ENCODE data around the gene ZNF333. TPM values are rescaled to one million over a fixed set of nuclear protein-coding genes. Genes with fewer than 3 reads are reported as not detected.

ZNF333 gene
- total RNA-seq, 2 experiments from 2014 or later, result 15.5 to 17.6 TPM

DNA sequence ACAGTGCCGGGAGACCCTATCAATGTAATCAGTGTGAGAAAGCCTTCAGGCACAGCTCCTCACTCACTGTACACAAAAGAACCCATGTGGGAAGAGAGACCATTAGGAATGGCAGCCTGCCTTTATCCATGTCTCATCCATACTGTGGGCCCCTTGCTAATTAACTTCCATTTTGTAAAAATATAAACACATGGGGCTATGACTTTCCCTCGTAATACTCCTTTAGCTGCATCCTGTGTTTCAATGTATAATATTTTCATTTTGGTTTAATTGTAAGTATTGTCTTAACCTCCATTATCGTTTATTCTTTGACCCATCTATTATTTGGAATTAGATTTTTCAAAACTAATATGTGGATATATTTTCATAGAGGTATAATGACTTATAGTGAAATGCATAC, 29.3 kb downstream of the ZNF333 start:
- CTCF ChIA-PET, result no interaction called here
- no peaks in the 10 kb centered on the region for H3K4me1 ChIP-seq (ENCODE audit: insufficient read depth, low read length)
- H3K27me3 ChIP-seq (ENCODE audit: control insufficient read depth in 1 of 2, insufficient read depth in 2 of 2, low read length in 2 of 2), result no peaks in the 10 kb centered on the region
- Mint-ChIP-seq H3K27ac (no peak overlapping the region), H3K36me3 (ENCODE audit: low read depth) (peaks cover 99% of the 10 kb centered on the region), H3K4me3 (no peak overlapping the region), H3K27me3 (no peaks in the 10 kb centered on the region), H3K4me1 (ENCODE audit: low read depth) (no peaks in the 10 kb centered on the region), H3K9me3 (peaks cover 31% of the 10 kb centered on the region)
- no peak overlapping the region for H3K4me3 ChIP-seq (ENCODE audit: low read length)
- TF ChIP-seq, protein P1, sequence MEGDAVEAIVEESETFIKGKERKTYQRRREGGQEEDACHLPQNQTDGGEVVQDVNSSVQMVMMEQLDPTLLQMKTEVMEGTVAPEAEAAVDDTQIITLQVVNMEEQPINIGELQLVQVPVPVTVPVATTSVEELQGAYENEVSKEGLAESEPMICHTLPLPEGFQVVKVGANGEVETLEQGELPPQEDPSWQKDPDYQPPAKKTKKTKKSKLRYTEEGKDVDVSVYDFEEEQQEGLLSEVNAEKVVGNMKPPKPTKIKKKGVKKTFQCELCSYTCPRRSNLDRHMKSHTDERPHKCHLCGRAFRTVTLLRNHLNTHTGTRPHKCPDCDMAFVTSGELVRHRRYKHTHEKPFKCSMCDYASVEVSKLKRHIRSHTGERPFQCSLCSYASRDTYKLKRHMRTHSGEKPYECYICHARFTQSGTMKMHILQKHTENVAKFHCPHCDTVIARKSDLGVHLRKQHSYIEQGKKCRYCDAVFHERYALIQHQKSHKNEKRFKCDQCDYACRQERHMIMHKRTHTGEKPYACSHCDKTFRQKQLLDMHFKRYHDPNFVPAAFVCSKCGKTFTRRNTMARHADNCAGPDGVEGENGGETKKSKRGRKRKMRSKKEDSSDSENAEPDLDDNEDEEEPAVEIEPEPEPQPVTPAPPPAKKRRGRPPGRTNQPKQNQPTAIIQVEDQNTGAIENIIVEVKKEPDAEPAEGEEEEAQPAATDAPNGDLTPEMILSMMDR (IDR thresholded peaks at IDR 0.05), result no peak
- peaks cover 50 to 90% of the 10 kb centered on the region in 2 experiments for H3K9me3 ChIP-seq (ENCODE audit: control insufficient read depth in 1 of 2, insufficient read depth in 1 of 2, low read length in 2 of 2)
- no peak overlapping the region for H3K27ac ChIP-seq (ENCODE audit: low read depth in 1 of 2, low read length in 2 of 2)
- POLR2A ChIA-PET, result no interaction called here
- no peak for DNase-seq
- ATAC-seq (ENCODE audit: poor library complexity), result no peak
- H3K36me3 ChIP-seq (ENCODE audit: insufficient read depth, low read length), result peaks cover 43% of the 10 kb centered on the region
- intact Hi-C loops (cut with DNase I, micrococcal nuclease), result no loop called here

DNA sequence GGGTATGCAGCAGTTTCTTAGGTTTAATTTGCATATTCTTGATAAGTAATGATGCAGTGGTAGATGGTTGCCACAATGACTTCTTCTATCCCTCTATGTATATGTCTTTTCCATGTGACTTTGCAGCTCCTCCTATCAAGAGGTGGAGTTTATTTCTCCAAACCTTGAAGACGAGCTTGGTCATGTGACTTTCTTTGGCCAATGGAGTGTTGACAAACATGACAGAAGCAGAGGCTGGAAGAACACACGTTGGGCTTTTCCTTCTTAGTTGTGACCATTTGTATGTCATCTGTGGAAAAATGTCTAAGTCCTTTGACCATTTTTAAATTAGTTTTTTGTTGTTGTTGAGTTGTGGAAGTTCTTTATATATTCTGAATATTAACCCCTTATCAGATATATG, 32.3 kb downstream of the ZNF333 start:
- H3K9me3 Mint-ChIP-seq, result peaks cover 35% of the 10 kb centered on the region
- H3K4me1 Mint-ChIP-seq (ENCODE audit: low read depth), result no peaks in the 10 kb centered on the region
- H3K9me3 ChIP-seq (ENCODE audit: control insufficient read depth in 1 of 2, insufficient read depth in 1 of 2, low read length in 2 of 2), result peaks cover 43 to 87% of the 10 kb centered on the region in 2 experiments
- ATAC-seq (ENCODE audit: poor library complexity) (no peak), DNase-seq (no peak)
- H3K36me3 ChIP-seq (ENCODE audit: insufficient read depth, low read length), result peaks cover 20% of the 10 kb centered on the region
- ChIA-PET POLR2A (no interaction called here), CTCF (no interaction called here)
- no peak overlapping the region for H3K4me3 Mint-ChIP-seq
- TF ChIP-seq, protein P1 (IDR thresholded peaks at IDR 0.05), result no peak
- H3K4me3 ChIP-seq (ENCODE audit: low read length), result no peak overlapping the region
- H3K27ac Mint-ChIP-seq, result no peak overlapping the region
- H3K27me3 ChIP-seq (ENCODE audit: control insufficient read depth in 1 of 2, insufficient read depth in 2 of 2, low read length in 2 of 2), result no peaks in the 10 kb centered on the region
- intact Hi-C loops (cut with DNase I, micrococcal nuclease), result no loop called here
- no peak overlapping the region for H3K27ac ChIP-seq (ENCODE audit: low read depth in 1 of 2, low read length in 2 of 2)
- H3K27me3 Mint-ChIP-seq, result no peaks in the 10 kb centered on the region
- peaks cover 91% of the 10 kb centered on the region for H3K36me3 Mint-ChIP-seq (ENCODE audit: low read depth)
- no peaks in the 10 kb centered on the region for H3K4me1 ChIP-seq (ENCODE audit: insufficient read depth, low read length)

DNA sequence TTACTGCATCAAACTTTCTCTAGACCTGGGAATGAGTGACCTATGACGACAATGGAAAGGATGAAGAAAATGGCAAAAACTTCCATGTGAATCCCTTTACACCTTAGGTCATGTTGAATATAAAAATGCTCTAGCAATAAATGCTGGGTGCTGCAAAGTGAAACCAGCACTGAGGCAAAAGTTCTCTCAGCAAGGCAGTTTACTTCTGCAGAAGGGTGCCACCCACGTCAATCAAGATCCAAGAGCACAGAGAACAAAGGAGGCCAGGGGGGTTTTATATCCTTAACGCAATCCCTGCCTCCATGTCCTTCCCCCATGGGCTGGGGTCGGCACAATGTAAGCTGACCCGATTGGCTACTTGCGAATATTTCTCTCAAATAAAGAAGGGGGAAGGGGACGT, 38.7 kb downstream of the ZNF333 start:
- POLR2A ChIA-PET, result no interaction called here
- Histone ChIP-seq H3K36me3 (ENCODE audit: insufficient read depth, low read length) (no peaks in the 10 kb centered on the region), H3K9me3 (ENCODE audit: control insufficient read depth in 1 of 2, insufficient read depth in 1 of 2, low read length in 2 of 2) (peaks cover 49 to 50% of the 10 kb centered on the region in 2 experiments), H3K27me3 (ENCODE audit: control insufficient read depth in 1 of 2, insufficient read depth in 2 of 2, low read length in 2 of 2) (peaks cover 0 to 3% of the 10 kb centered on the region in 2 experiments), H3K27ac (ENCODE audit: low read depth in 1 of 2, low read length in 2 of 2) (no peak overlapping the region), H3K4me1 (ENCODE audit: insufficient read depth, low read length) (no peaks in the 10 kb centered on the region), H3K4me3 (ENCODE audit: low read length) (no peak overlapping the region)
- CTCF ChIA-PET, result no interaction called here
- DNase-seq (no peak), ATAC-seq (ENCODE audit: poor library complexity) (no peak)
- intact Hi-C loops (cut with DNase I, micrococcal nuclease), result no loop called here
- peaks cover 34% of the 10 kb centered on the region for H3K36me3 Mint-ChIP-seq (ENCODE audit: low read depth)
- no peaks in the 10 kb centered on the region for H3K4me1 Mint-ChIP-seq (ENCODE audit: low read depth)
- H3K4me3 Mint-ChIP-seq, result no peak overlapping the region
- H3K27me3 Mint-ChIP-seq, result peaks cover 4% of the 10 kb centered on the region
- peaks cover 24% of the 10 kb centered on the region for H3K9me3 Mint-ChIP-seq
- TF ChIP-seq, protein P1 (IDR thresholded peaks at IDR 0.05), result no peak
- H3K27ac Mint-ChIP-seq, result no peak overlapping the region

All from CD4-positive, alpha-beta T cell (primary cell).